Right cardiac atrium (tissue), 5 donors: ENCODE data around the gene SMAD6. TPM values are rescaled to one million over a fixed set of nuclear protein-coding genes. Genes with fewer than 3 reads are reported as not detected.
A peak's percentile ranks its signal among the peaks of the same experiment; 100 is the strongest.

Source experiments
- ATAC-seq, 2 donors: fragments of 200-7000 bp; cut with Tn5 transposase; one replicate each; pipeline versions ENCODE4 v1.8.0 to v1.9.1; 2020; ENCODE audit warnings: moderate library complexity in 2 of 2, mild to moderate bottlenecking in 1 of 2
- DNase-seq, 3 donors: peaks; one replicate each; pipeline ENCODE4 v3.0.0-alpha.2; 2020
- H3K27ac ChIP-seq: one replicate; pipeline ENCODE4 v1.5.1; 2013; ENCODE audit warnings: mild to moderate bottlenecking, low read length, control low read depth, moderate library complexity
- H3K27me3 ChIP-seq: one replicate; pipeline ENCODE4 v1.6.1; 2013; ENCODE audit not compliant: control insufficient read depth, insufficient read depth
- H3K4me1 ChIP-seq: one replicate; pipeline ENCODE4 v1.6.1; 2013; ENCODE audit warnings: low read length; ENCODE audit not compliant: control insufficient read depth, insufficient read depth
- H3K4me3 ChIP-seq: one replicate; pipeline ENCODE4 v1.5.1; 2013; ENCODE audit warnings: low read length, control low read depth
- H3K9me3 ChIP-seq: one replicate; pipeline ENCODE4 v1.6.1; 2013; ENCODE audit warnings: low read length; ENCODE audit not compliant: control insufficient read depth
- WGBS: extraction: QIAGEN DNeasy Blood & Tissue Kit; methylation state at CpG from one replicate; pipeline ENCODE4 v1.1.7; 2013; 5-methylcytosine and 5-hydroxymethylcytosine counted together
- intact Hi-C, 4 donors: fragments of 100-400 bp; cut with DNase I; formaldehyde crosslinking; loops; one replicate each; pipeline versions ENCODE4 v1.11.0 to v1.14.0; 2022 to 2023
- polyA plus RNA-seq: library from polyadenylated mRNA; stranded (reverse); fragments of 200-250 nt; gene quantifications from one replicate; pipeline ENCODE4 v1.2.3, GENCODE V29; 2013
- total RNA-seq, 4 donors: library from RNA; stranded (reverse); fragmentation: NEBNext Ultra II Directional; extraction: Animal tissue kit (Norgen Biotek cat#: 25700); gene quantifications; one replicate each; pipeline ENCODE4 v1.2.1, GENCODE V29; 2021
- donor health status: healthy with polysubstance abuse.
- donor health status: DM: no; HTN: yes; CAD: no.
- donor health status: DM: no; HTN: no; CAD: no.
- donor health status: DM: no; HTN: yes; CAD: no; lungs with severe emphysema.
- donor health status: DM: yes; HTN: yes; CAD: no.

SMAD6 gene
- total and polyA plus RNA-seq, 5 donors: 31.6 to 68.8 (median 63.0) TPM

- WGBS: 76% methylated on average over 4 of the region's 4 CpGs
- intact Hi-C loops: no loop called here
Measured at GRCh38 chr15:66674756-66675155, 27.3 kb upstream of the SMAD6 start.

DNA sequence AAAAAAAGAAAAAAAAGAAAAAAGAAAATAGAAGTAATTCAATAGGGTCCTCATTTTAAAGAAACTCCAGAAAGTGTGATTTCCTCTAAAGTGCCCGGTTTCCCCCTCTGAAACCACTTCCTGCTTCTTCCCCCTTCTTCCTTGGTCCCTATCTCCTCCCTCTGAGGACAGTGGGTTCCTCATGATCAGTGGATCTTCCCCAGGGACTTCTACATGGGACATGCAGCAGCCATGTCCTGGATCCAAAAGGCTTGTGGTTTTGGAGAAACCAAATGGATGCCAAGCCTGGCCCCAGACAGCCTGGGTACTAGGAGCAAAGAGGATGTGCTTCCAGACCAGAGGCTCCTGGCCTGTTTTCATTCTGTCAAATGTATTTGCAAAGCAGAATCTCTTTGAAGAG, 26.6 kb upstream of the SMAD6 start:
- peak in 1 of 3 donors; percentile 38 for DNase-seq
- H3K9me3 ChIP-seq: no peaks in the 10 kb centered on the region
- H3K4me1 ChIP-seq: peaks cover 21% of the 10 kb centered on the region
- no peaks in the 10 kb centered on the region for H3K27me3 ChIP-seq
- intact Hi-C loops: no loop called here
- ATAC-seq: no peak
- no peak overlapping the region for H3K4me3 ChIP-seq
- H3K27ac ChIP-seq: peak overlapping the region; percentile 15
- WGBS: 49% methylated on average over 1 of the region's 1 CpG

More at GRCh38 chr15:66674756-66675155, 27.3 kb upstream of the SMAD6 start:
- DNase-seq: no peak
- peaks cover 21% of the 10 kb centered on the region for H3K4me1 ChIP-seq
- H3K27ac ChIP-seq: no peak overlapping the region
- no peaks in the 10 kb centered on the region for H3K9me3 ChIP-seq
- H3K4me3 ChIP-seq: no peak overlapping the region
- no peak for ATAC-seq
- H3K27me3 ChIP-seq: no peaks in the 10 kb centered on the region

- ATAC-seq (no peak), DNase-seq (no peak)
- H3K4me3 ChIP-seq: no peak overlapping the region
- 98% methylated on average over 1 of the region's 1 CpG for WGBS
- H3K27me3 ChIP-seq: no peaks in the 10 kb centered on the region
- no peaks in the 10 kb centered on the region for H3K9me3 ChIP-seq
- H3K27ac ChIP-seq: no peak overlapping the region
- peaks cover 21% of the 10 kb centered on the region for H3K4me1 ChIP-seq
- intact Hi-C loops: no loop called here
Measured at GRCh38 chr15:66677336-66677735, 24.7 kb upstream of the SMAD6 start.

DNA sequence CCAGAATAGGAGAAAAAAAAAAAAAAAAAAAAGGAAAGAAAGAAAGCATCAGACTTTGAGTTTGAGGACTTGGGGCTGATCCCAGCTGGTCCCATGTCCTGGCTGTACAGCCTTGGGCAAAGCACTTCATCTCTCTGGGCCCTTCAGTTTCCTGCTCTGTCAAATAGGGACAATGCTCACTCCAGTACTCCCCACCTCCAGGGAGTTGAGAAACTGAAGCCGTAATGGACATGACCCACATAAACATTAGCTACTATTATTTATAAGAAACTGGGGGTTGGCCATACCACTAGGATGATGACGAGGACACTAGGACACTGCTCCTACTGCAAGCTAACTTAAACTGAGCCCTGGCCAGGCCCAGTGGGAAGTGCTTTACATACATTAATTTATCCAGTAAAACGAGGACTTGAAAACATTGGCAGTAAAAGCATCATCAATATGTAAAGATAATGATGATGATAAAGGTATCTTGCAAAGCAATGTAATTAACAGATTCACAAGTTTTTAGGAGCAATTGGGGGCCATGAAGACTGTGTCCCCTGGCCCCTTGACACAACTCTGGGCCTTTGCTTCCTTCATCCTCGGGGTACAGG, 22.9 kb upstream of the SMAD6 start:
- peak overlapping the region; percentile 97 for H3K27ac ChIP-seq
- no peaks in the 10 kb centered on the region for H3K27me3 ChIP-seq
- peak; percentile 50 to 57 for ATAC-seq
- 39% methylated on average over 4 of the region's 4 CpGs for WGBS
- peaks cover 3% of the 10 kb centered on the region for H3K9me3 ChIP-seq
- DNase-seq: peak in 1 of 3 donors; percentile 63
- peaks cover 21% of the 10 kb centered on the region for H3K4me1 ChIP-seq
- intact Hi-C loops: no loop called here
- H3K4me3 ChIP-seq: no peak overlapping the region

DNA sequence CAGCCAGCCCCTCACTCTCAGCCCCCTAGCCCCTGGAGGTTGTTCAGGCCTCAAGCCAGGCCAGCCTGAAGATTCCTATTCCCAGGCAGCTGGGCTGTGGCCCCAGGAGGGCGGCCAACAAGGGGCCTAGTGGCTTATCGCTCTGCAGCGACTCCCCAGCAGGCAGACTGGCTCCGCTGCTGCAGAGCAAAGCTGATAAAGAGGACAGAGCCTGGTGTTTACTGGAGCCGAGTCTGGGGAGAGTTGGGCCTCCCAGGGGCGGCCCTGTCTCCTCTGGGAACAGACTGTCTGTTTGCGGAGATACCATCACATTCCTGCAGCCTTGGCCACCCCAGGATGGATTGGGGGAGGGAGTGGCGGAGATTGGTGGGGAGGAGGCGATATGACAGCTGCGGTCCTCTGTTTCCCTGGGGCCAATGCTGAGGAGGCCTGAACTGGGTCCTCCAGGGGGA, 22.4 kb upstream of the SMAD6 start:
- 38% methylated on average over 10 of the region's 10 CpGs for WGBS
- H3K27me3 ChIP-seq: no peaks in the 10 kb centered on the region
- no peak overlapping the region for H3K4me3 ChIP-seq
- ATAC-seq (peak; percentile 87 to 91), DNase-seq (peak; percentile 68 to 91 (median 89))
- intact Hi-C loops: no loop called here
- peaks cover 19% of the 10 kb centered on the region for H3K4me1 ChIP-seq
- peaks cover 3% of the 10 kb centered on the region for H3K9me3 ChIP-seq
- peak overlapping the region; percentile 97 for H3K27ac ChIP-seq

DNA sequence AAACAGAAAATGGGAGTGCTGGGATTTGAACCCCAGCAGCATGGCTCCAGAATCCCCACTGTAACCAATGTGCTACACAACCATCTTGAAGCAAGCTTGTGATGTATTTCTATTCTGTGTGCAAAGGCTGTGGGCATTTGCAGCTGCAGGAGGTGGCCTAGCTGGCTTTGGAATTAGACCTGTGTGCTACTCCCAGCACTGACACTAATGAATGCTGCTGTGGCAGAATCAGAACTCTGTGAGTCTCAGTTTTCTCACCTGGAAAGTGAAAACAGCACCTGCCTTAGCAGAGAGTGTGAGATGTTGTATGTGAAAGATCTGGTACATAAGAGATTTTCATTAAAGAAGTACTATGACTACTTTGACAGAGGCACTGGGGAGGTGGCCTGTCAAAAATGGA, 21.5 kb upstream of the SMAD6 start:
- DNase-seq (no peak), ATAC-seq (no peak)
- intact Hi-C loops: no loop called here
- Histone ChIP-seq H3K27ac (peak overlapping the region; percentile 97), H3K4me3 (no peak overlapping the region), H3K9me3 (peaks cover 3% of the 10 kb centered on the region), H3K4me1 (peaks cover 16% of the 10 kb centered on the region), H3K27me3 (no peaks in the 10 kb centered on the region)

DNA sequence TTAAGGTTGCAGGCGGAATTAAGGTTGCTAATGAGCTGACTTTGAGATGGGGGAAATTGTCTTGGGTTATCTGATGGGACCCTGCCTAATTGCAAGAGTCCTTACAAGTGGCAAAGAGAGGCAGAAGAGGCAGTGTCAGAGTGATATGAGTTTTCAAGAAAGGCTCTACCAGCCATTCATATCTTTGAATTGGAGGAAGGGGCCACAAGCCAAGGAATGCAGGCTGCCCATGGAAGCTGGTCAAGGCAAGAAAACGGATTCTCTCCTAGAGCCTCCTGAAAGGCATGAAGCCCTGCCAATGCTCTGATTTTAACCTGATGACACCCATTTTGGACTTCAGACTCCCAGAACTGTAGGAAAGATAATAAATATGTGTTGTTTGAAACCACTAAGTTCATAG, 20.6 kb upstream of the SMAD6 start:
- ATAC-seq (no peak), DNase-seq (no peak)
- Histone ChIP-seq H3K9me3 (peaks cover 3% of the 10 kb centered on the region), H3K4me3 (no peak overlapping the region), H3K27ac (no peak overlapping the region), H3K27me3 (no peaks in the 10 kb centered on the region), H3K4me1 (peaks cover 11% of the 10 kb centered on the region)
- 95% methylated on average over 2 of the region's 2 CpGs for WGBS
- intact Hi-C loops: no loop called here

- intact Hi-C loops: no loop called here
- ATAC-seq: peak; percentile 6 to 19
- Histone ChIP-seq H3K4me1 (peaks cover 11% of the 10 kb centered on the region), H3K27ac (no peak overlapping the region), H3K27me3 (no peaks in the 10 kb centered on the region), H3K4me3 (no peak overlapping the region), H3K9me3 (peaks cover 3% of the 10 kb centered on the region)
- peak in 2 of 3 donors; percentile 48 to 52 for DNase-seq
- 86% methylated on average over 2 of the region's 2 CpGs for WGBS
Measured at GRCh38 chr15:66682246-66682645, 19.8 kb upstream of the SMAD6 start.

DNA sequence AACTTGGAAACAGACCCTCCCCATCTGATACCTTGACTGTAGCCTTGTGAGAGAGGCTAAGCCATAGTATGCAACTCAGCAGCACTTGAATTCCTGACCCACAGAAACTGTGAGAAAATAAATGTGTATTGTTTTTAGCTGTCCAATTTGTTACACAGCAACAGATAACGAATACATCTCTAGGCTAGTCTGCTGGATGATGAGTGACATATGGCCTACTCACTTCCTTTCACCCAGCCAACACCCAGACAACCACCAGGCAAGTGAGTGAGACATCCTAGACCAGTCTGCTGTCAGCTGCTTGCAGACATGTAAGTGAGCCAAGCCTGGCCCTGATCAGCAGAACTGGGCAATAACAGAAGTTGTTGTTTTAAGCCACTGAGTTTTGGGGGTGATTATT, 19.2 kb upstream of the SMAD6 start:
- intact Hi-C loops: no loop called here
- no peak overlapping the region for H3K27ac ChIP-seq

GRCh38 chr15:66684136-66684681, 17.8 kb upstream of the SMAD6 start:
- Histone ChIP-seq H3K4me1 (peaks cover 2% of the 10 kb centered on the region), H3K27ac (no peak overlapping the region), H3K9me3 (peaks cover 3% of the 10 kb centered on the region), H3K4me3 (no peak overlapping the region), H3K27me3 (no peaks in the 10 kb centered on the region)
- ATAC-seq (no peak), DNase-seq (no peak)
- intact Hi-C loops: no loop called here

More for the DNA sequence above, 19.2 kb upstream of the SMAD6 start:
- WGBS: 66% methylated on average over 1 of the region's 1 CpG
- DNase-seq: no peak
- ATAC-seq: no peak
- H3K9me3 ChIP-seq: peaks cover 3% of the 10 kb centered on the region
- no peaks in the 10 kb centered on the region for H3K27me3 ChIP-seq
- peaks cover 6% of the 10 kb centered on the region for H3K4me1 ChIP-seq
- no peak overlapping the region for H3K4me3 ChIP-seq

GRCh38 chr15:66685638-66686150, 16.3 kb upstream of the SMAD6 start:
- Histone ChIP-seq H3K27me3 (no peaks in the 10 kb centered on the region), H3K27ac (no peak overlapping the region), H3K4me3 (no peak overlapping the region), H3K9me3 (peaks cover 3% of the 10 kb centered on the region), H3K4me1 (no peaks in the 10 kb centered on the region)
- ATAC-seq (no peak), DNase-seq (no peak)
- intact Hi-C loops: no loop called here
- 82% methylated on average over 5 of the region's 5 CpGs for WGBS
